Activated CD8-positive, alpha-beta memory T cell treated with anti-CD3 and anti-CD28 coated beads for 1 hour (primary cell): ENCODE results near the gene PGR.

ENCODE experiments used
- DNase-seq, 2 donors: peaks; one replicate each; pipeline ENCODE4 v3.0.0-alpha.2; 2020; ENCODE audit warnings: low read depth in 1 of 2; ENCODE audit errors: extremely low read depth in 1 of 2

The PGR gene

DNA sequence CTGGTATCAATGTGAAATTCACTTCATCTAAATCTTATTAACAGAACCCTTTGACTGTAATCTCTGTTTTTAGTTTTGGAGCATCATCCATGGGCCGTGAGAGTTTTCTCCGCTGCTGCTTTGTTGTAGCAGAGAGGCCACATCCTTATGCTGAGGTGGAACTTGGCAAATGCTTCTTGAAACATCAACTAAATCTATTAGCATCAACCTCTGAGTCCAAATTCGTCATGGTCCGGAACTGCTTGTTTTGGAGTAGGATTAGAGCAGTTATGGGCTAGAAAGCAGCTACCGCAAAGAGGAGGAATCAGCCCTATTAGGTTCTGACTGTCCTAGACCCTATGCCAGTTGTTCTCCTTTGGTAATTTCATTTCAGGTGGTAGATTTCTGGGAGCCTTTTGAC is 117.7 kb downstream of the PGR start:
- DNase-seq = no peak

DNA sequence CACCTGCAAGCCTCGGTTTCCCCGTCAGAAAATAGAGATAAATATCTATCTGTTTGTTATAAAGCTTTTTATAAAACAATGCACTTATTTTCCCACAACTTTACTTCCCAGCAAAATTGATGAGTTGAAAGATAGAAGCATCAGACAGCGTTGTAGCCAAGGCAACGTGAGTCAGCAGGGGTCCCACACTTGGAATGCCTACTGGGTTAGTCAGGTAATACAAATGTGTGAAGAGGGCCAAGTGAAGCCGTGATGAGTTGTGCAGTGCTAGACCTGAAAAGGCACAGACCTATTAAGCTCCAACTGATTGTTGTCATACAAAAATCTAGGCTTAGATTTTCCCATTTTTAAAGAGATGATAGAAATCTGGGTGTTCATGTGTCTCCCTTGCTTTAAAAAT is 118.7 kb downstream of the PGR start:
- DNase-seq = no peak

DNA sequence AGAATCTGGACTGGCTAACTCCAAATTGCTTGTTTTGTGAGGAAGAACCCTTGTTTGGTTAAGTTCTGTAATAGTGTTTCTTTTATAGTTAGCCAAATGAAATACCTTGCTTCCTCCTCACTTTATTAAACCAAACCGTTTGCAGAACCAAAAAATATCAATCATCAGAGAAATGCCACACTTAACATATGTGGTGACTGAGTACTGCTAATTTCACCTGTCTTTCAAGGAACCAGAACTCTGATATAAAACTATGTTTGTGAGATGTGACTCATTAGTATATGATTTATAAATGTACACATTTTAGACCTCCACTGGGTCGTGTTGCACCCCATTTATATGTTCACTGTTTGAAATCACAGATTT is 119.9 kb downstream of the PGR start:
- no peak for DNase-seq

DNA sequence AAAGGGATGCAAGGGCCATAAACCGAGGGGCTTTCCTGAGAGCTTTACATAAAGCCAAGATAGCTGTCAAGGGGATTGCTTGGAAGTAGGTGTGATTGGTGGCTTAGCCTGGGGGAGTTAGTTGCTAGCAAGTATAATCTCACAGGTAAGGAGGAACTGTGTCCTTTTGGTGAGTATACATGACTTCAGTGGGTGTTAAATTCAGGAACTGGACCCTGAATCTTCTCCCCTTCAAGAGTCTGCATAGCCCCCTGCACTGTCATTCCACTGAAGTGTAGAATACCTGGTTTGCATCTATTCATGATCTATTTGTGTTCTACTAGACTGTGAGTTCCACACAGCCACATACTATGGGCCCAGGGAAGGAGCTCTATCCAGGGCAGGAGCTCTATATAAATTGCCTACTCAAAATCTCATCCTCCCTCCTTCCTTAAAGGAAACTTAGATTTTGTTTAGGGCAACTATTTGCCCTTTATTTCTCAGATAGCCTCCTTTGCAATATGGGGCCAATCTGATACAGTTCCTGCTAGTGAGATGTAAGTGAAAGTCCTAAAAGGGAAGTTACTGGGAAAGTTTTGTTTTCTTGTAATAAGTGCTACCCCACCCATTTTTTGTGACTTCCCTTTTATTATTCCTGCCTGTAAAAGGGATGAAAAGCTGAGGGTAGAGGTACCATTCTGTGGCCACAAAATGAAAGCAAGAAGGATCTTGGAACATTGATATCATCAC is 120.5 kb downstream of the PGR start:
- DNase-seq = no peak

DNA sequence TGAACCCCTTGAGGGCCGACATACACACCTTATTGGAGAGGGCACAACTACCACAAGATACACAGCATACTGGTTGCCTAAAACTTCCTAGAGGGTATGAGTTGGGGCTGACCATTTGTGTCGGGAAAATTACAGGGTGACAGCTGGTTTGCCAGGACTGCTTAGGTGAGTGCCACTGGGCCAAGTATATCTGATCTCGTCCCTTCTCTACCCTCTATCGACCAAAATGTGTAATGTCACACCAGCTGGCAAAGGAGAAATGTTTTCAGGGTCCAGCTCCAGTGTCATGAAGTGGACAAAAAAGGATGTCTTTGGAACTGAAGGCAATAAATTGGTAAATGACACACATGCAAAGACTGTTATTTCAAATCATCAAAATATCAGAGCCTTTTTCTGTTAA is 126.1 kb downstream of the PGR start:
- DNase-seq = no peak

GRCh38 chr11:100999756-101000155 is 129.9 kb downstream of the PGR start:
- no peak for DNase-seq

DNA sequence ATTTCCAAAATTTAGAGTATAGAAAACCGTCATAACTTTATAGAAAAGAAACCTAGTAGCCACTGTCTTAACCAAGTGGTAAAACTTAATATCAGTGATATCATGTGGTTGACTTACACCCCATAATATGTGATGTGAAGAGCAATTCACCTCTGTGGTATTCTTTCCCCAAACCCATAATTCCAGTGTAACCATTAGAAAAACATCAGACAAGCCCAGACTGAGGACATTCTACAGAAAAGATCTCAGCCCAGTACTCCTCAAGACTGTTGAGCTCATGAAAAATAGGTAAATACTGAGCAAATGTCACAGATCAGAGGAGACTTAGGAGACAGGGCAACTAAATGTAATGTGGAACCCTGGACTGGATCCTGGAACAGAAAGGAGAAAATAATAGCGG is 134.6 kb downstream of the PGR start:
- DNase-seq = no peak

- no peak for DNase-seq
Observed at GRCh38 chr11:100991541-100991940, 138.1 kb downstream of the PGR start.

GRCh38 chr11:100990931-100991330 is 138.7 kb downstream of the PGR start:
- DNase-seq = no peak

DNA sequence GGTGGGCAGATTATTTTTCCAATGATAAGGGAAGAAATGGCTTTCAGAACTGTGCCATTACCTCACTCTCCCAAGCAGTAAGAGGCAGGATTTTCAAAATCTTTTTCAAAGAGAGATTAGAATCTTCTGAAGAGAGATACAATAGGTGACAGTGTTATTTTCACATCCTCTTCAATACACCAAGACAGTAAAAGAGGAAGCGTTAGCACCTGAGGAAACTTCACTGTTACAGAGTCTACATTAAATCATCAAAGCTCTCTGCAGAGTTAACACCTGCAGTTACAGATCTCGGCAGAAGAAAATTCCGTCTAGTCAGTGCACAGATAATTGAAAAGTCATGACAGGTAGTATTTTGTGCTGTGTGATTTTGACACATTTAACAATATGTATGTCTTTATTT is 144.9 kb downstream of the PGR start:
- no peak for DNase-seq

DNA sequence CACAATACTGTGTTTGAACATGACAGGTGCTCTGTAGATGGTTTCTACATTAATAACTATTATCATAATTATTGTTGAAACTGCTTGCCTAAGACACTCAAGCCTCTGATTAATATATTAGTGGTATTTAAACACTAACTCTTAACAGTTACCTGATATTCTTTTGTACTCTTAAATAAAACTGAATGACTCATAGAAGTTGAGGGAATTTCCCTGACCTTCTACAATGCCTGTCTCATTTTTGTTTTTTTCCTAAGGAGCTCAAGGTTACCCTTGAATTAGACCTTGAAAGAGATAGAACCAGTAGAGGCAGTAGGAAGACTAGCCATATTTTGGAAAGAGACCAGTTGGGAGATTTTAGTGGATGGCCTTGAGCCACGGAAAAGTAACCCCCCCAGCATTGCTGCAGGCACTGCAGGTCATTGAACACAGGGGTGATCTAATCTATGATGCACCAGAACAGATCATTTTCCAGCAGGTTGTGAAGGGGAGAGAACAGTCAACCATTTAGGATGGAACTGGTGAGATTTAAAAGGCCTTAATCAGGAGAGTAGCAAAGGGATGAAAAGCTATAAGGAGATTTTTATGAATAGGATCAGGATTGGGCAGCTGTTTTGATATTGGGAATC is 148.3 kb downstream of the PGR start:
- no peak for DNase-seq

DNA sequence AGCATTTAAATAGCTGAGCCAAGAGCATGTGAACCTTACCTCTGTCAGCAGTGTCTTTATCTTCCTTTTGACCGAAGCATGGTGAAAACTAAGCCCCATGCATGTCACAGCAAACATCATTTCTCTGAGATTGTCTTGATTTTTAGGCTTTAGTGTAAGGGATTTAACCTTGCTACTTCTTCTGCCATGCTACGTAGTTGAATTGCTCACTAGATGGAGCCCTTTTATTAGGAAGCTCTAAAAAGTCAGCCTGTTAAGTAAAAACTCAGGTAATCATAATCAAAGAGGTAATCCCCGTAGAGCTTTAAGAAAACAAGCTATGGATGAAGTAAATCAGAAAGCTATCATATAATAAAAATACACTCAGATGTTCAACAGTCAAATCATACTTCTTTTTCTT is 149.5 kb downstream of the PGR start:
- DNase-seq = no peak
